HG02588 (cell line): ENCODE measurements around the gene UROC1.

Experiments
- ATAC-seq: cut with Tn5 transposase; IDR thresholded peaks from one replicate; pipeline ENCODE4 v1.9.1; 2021; ENCODE audit warnings: mild to moderate bottlenecking, moderate library complexity; ENCODE audit not compliant: unreplicated experiment

UROC1 gene

DNA sequence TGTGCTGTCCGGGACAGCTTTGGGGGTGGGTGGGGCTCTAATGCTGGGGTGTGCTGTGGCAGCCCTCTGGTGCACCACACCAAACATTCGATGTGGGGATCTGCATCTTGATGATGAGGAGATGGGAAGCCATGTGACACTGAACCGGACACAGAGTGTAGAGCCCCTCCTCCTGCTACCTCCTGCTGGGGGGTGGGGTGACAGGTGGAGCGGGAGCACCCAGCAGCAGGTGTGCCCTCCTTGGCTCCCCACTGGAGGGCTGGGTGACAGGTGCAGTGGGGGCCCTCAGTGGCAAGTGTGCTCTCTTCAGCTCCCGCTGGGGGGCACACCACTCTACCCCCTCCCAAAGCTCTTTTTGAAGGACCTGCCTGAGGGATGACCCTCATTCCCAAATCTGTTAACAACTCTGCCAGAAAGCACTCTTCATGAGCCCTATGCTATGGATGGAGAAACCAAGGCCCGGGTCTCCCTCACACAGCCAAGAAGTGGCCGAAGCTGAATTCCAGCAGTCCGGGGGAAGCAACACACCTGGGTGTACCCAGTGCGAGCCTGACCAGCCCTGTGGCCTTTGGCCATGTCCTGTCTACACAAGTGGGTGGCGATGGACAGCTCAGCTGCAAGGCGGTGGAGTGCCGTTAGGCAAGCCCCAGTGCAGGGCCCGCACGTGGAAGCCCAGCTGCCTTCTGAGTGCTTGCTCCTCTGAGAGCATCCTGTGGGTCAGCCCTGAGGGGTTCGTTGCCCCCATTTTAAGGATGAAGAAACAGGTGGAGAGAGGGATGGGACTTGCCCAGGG, 609 bp upstream of the UROC1 start:
- no peak for ATAC-seq

DNA sequence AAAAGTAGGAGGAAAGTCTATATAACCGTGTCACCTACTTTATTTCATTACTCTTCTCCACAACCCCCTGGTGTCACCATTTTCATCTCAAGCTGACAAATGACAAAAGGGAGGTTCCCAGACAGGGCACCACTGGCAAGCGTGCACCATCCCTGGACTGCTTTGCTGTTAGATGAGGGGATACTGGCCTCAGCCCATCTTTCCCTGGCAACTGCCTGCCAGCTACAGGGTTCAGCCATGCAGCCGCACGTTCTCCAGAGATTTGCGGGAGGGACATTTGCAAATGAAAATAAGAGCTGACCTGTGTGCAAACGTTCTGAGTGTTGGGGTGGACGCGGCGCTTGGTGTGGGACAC, 660 bp downstream of the UROC1 start:
- ATAC-seq, result no peak

- no peak for ATAC-seq
Observed at GRCh38 chr3:126516152-126516935, 1.2 kb downstream of the UROC1 start.

DNA sequence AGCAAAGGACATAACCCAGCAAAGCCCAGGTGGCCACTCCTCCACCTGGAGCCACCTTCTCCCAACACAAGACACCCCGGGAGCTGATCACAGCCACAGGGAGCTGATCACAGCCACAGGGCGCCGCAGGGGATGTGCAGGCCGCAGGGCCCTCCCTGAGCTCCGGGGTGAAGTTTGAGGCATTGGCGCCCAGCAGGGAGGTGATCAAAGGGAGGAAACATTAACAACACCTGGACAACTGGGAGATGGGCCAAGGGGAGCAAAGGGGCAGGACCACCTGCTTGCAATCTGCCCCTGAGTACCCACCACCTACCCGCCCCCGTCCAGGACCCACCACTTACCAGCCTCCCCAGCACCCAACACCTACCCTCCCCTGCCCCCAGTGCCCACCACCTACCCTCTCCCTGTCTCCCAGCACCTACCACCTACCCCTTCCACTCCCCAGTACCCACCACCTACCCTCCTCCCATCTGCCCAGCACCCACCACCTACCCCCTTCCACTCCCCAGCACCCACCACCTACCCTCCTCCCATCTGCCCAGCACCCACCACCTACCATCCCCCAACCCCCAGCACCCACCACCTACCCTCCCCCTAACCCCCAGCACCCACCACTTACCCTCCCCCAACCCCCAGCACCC, 2.4 kb downstream of the UROC1 start:
- ATAC-seq, result no peak

DNA sequence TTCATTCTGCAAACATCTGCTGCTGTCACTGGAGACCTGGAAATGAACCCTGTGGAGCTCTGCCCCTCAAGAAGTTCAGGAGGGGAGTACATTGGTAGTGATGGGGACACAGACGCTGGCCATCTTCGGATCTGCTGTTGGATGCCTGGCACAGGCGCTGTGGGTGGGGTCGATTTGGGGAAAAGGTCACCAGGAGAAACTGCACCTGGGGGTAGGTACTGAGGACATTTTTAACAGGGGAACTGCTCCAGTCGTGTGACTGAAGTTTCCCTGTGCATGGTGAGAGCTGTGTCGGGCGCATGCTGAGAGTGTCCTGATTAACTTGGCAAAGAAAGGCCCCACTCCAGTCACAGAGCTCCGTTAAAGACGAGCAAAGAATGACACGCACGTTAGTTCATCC, 3.4 kb downstream of the UROC1 start:
- no peak for ATAC-seq

GRCh38 chr3:126512916-126513650, 4.5 kb downstream of the UROC1 start:
- ATAC-seq, result no peak

GRCh38 chr3:126512026-126512425, 5.5 kb downstream of the UROC1 start:
- ATAC-seq, result no peak

DNA sequence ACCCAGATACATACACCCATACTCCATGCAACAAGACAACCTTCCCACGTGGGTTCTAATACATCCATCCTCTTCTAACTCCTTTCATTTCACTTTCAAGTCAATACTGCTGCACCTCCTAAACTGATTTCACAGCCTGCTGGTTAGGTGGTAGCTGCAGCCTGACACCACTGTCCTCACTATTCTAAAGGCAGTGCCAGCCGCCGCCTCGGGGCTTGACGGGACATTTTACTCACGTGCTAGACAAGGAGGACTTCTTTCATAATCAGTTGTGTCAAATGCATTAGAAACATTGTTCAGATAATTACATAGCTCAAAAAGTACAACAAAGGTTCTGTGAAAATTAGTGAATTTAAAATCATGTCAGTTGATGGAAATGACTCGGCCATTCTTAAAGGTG, 6.3 kb downstream of the UROC1 start:
- no peak for ATAC-seq

DNA sequence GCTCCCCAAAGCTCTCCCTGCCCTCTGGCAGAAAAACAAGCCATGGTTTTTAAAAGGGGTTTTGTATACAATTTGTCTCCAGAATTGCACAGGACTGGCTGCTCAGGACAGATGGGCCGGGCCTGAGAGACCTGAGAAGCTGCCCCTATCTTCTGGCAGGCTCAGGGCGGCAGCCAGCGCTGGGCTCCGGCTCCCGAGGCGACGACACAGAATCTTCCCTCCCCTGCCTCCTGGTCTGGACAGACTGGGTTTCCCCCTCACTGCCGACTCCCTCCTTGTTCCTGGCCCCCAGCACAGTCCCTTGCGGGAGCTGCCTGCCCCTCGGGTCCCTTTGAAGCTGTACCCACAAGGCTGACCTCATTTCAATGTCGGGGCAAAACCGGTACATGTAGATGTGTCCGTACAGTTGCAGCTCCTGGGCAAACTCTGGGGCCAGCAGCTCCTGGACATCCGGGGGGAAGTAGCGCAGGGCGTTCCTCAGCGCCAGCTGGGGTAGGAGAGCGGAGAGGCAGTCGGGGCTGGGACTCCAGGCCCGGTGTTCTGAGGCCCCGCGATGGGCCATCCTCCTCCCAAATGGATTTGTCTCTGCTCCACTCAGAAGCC, 7.2 kb downstream of the UROC1 start:
- no peak for ATAC-seq

DNA sequence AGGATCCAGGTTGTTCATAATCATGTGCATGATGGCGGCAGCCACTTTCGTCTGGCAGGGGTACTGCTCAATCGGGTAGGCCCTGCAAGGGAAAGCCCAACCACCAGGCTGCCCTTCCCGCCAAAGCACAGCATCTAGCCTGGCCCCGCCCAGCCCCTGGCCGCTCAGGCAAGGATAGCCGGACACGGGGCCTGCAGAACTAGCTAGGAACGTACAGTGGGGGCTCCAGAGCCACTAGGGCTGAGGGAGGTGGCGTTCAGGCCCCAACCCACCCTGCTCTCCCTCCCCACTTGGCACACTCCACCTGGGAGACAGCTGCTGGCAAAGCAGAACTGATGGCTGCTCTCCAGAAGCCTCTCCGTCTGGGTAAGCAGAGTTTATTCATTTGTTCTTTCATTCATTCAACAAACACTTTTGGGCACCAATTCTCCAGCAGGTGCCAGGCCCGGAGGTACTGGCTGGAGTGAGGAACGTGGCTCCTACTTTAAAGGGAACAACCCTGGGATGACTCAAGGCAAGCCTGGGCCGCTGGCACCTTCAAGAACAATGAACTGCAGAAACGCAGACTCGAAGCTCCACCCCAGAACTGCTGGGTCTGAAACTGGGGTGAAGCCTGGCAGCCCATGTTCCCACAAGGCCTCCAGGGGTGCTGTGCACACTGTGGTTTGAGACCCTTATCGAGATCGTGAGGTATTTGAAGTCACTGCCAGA, 7.8 kb downstream of the UROC1 start:
- ATAC-seq, result no peak

- ATAC-seq, result no peak
Observed at GRCh38 chr3:126508564-126508964, 9.0 kb downstream of the UROC1 start.

DNA sequence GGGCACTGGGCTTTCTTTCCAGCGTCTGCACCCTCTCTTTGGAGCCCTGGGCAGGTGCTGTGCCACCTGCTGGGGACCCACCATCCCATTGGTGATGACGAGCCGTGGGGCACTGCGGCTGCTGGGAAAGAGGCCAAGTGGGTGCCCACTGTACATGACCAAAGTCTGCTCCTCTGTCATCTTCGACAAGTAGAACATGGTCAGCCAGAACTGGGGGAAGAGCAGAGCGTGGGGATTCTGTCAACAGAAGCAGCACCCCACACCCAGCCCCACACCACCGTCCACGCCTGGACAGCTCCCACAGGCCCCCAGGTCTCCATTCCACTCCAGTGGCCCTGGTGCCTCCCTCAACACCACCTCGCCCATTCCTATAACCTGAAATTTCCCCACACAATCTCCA, 9.7 kb downstream of the UROC1 start:
- no peak for ATAC-seq

DNA sequence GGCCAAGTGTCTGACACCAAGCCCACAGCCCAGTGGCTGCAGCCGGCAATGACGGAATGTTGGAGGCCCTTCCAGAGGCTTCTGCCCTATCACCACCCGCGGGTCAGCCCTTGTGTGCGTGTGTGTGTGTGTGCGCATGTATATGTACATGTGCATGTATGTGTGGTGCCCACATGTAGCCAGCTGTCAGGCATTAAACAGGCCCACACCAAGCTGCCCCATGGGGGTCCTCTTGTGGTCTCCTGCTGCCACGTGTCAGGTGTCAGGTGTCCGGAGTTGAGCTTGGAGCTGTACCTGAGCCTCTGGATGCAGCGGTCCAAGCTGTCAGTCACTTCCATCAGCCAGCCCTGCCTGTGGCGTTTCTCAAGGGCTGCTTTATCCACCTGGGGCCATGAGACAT, 13.9 kb downstream of the UROC1 start:
- ATAC-seq, result no peak

GRCh38 chr3:126502656-126503055, 14.9 kb downstream of the UROC1 start:
- ATAC-seq, result no peak

DNA sequence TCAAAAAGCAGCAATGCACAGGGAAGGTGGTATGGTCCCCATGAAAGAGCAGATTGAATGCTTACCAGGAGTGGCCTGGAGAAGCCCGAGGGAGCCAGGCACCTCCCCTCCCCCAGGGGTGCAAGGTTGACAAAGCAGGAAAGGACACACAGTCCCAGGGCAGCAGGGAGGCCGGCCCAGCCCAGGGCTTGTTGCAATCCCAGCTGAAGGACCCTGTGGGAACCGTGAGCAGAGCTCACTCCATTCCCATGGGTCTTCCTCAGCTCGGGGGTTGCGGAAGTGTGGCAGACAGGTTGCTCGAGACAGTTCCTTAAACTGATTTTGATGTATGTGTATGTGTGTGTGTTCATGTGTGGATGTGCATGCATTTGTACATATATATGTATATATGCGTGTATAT, 15.8 kb downstream of the UROC1 start:
- ATAC-seq, result no peak

DNA sequence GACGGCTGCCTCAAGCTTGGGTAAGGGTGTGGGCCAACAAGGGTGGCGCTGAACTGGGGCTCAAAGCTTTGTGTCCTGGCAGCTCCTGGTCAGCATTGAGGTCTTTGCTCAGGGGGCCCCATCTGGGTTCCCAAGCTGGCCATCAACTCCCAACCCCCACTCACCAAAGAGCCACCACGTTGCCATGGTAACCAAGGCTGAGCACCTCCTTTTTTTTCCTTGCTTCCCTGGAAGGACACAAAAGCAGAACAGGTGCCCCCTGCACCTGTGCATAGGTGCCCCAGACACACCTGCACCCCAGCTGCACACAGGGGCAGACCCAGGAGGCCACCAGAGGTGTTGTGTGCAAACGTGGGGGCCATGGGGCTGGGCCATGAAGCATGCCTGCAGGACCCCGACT, 16.5 kb downstream of the UROC1 start:
- ATAC-seq, result no peak

DNA sequence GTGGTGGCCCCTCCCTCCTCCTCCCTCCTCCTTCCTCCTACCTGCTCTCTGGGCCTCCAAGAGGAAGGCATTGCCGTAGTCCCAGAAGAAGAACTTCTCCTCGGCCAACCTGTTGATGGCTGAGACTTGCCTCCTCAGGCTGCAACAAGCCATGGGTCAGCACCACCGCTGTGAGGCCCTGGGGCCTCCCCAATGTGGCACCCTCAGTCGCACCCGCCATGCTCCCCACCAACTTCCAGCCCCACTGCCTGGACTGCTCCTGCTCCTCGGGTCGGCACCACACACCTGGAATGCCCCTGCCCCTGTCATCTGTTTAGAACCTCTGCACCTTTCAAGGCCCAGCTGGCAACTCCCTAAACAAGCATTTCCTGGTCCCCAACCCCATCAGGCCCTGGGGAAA, 17.6 kb downstream of the UROC1 start:
- ATAC-seq, result no peak

DNA sequence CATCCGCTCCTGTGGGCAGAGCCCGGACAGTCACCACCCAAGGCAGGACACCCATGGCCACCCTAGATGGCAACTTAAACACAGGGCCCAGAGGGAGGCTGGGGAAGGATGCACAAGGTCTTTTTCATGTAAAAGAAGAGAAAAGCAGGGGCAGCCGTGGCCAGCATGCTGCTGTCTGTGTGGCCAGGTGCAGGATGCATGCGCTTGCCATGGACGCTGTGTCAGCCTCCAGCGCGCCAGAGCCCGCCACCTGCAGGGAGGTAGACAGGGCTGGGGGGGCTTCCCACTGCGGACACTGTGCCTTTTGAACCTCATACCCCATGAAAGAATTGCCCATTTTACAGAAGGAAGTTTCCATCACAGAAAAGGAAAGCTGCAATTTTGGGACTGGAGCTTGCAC, 18.2 kb downstream of the UROC1 start:
- no peak for ATAC-seq

GRCh38 chr3:126498929-126499328, 18.6 kb downstream of the UROC1 start:
- no peak for ATAC-seq

DNA sequence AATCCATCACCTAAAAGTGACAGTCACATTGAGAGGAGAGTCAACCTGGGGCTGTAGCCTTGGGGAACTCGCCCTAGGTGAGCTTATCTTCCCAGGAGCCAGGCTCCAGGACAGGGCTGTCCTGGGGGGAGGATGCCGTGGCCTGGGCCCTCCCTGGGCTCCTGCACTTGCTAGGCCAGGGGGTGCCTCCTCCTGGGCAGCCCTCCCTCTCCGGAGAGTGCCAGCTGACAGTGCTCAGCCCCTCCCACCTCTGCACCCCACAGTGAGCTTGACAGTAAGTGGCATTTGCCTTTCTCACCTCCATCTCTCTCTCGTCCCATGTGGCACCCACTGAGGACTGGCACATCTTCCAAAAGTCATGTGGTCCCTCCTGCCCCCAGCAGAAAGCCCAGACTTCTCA, 19.1 kb downstream of the UROC1 start:
- no peak for ATAC-seq
